Vagina (tissue), 2 donors: ENCODE measurements around the gene PXDN. TPM values are rescaled to one million over a fixed set of nuclear protein-coding genes. Genes with fewer than 3 reads are reported as not detected.
A peak's percentile ranks its signal among the peaks of the same experiment; 100 is the strongest.
"Not testable (repeated sequence)": the region's sequence is repeated elsewhere in the genome, so short reads cannot be mapped to it uniquely, and the experiment has no call there.

Source experiments
- DNase-seq, 2 donors: peaks; one replicate each; pipeline ENCODE4 v3.0.0-alpha.2; 2017; ENCODE audit errors: extremely low spot score in 2 of 2
- H3K27ac ChIP-seq: fragments of 200-600 bp; sonication (generic); one replicate; pipeline ENCODE4 v1.5.1; 2019
- H3K27me3 ChIP-seq: fragments of 200-600 bp; sonication (generic); one replicate; pipeline ENCODE4 v1.5.1; 2019
- H3K36me3 ChIP-seq, 2 donors: fragments of 200-600 bp; sonication (generic); one replicate each; pipeline ENCODE4 v1.5.1; 2017 to 2019
- H3K4me1 ChIP-seq: fragments of 200-600 bp; sonication (generic); one replicate; pipeline ENCODE4 v1.5.1; 2019
- H3K4me3 ChIP-seq, 2 donors: fragments of 200-600 bp; sonication (generic); 1 replicate in 1 of 2; 2 replicates in 1 of 2; pipeline ENCODE4 v1.5.1; 2016 to 2019
- H3K9me3 ChIP-seq: fragments of 200-600 bp; sonication (generic); one replicate; pipeline ENCODE4 v1.5.1; 2019
- CTCF ChIP-seq, 3 experiments: fragments of 450-650 bp in 2 of 3; fragments of 200-600 bp in 1 of 3; sonication (generic) in 1 of 3; IDR thresholded peaks; one replicate each; pipeline ENCODE4 v1.5.1; 2017 to 2019; ENCODE audit warnings: antibody characterized with exemption in 3 of 3, mild to moderate bottlenecking in 2 of 3, moderate library complexity in 2 of 3
- POLR2A ChIP-seq, 2 donors: fragments of 450-650 bp; IDR thresholded peaks; one replicate each; pipeline ENCODE4 v1.6.1; 2017; ENCODE audit warnings: antibody characterized with exemption in 2 of 2, mild to moderate bottlenecking in 2 of 2, moderate library complexity in 2 of 2
- POLR2AphosphoS5 ChIP-seq, 2 donors: sonication (generic); formaldehyde crosslinking; IDR thresholded peaks; one replicate each; pipeline ENCODE4 v1.9.0; 2017; ENCODE audit warnings: antibody characterized with exemption in 2 of 2, mild to moderate bottlenecking in 2 of 2, low read depth in 1 of 2; ENCODE audit not compliant: insufficient read depth in 1 of 2
- intact Hi-C: fragments of 100-400 bp; cut with DNase I; formaldehyde crosslinking; loops from one replicate; pipeline ENCODE4 v1.15.1; 2023
- total RNA-seq: library from RNA; depleted of rRNA; stranded (reverse); fragments of >200 nt; gene quantifications from one replicate; pipeline ENCODE4 v1.2.3, GENCODE V29; 2016

Gene PXDN
- total RNA-seq, 1 donor from 2014 or later = 33.6 TPM

GRCh38 chr2:1727101-1727771, 17.1 kb downstream of the PXDN start:
- H3K27me3 ChIP-seq = no peaks in the 10 kb centered on the region
- no peak overlapping the region for H3K4me3 ChIP-seq
- DNase-seq = no peak
- peaks cover 48% of the 10 kb centered on the region for H3K4me1 ChIP-seq
- no peak overlapping the region for H3K27ac ChIP-seq
- TF ChIP-seq POLR2A (IDR thresholded peaks at IDR 0.05) = no peak
- TF ChIP-seq CTCF (IDR thresholded peaks at IDR 0.05) = no peak
- no peak for TF ChIP-seq POLR2AphosphoS5 (IDR thresholded peaks at IDR 0.05; ENCODE audit: insufficient read depth in 1 of 2, low read depth in 1 of 2)
- intact Hi-C loops = no loop called here
- H3K9me3 ChIP-seq = no peaks in the 10 kb centered on the region
- no peaks in the 10 kb centered on the region for H3K36me3 ChIP-seq

GRCh38 chr2:1726558-1726957, 17.8 kb downstream of the PXDN start:
- H3K27me3 ChIP-seq = no peaks in the 10 kb centered on the region
- no peaks in the 10 kb centered on the region for H3K36me3 ChIP-seq
- H3K4me1 ChIP-seq = peaks cover 48% of the 10 kb centered on the region
- TF ChIP-seq CTCF (IDR thresholded peaks at IDR 0.05) = no peak
- no peak for TF ChIP-seq POLR2AphosphoS5 (IDR thresholded peaks at IDR 0.05; ENCODE audit: insufficient read depth in 1 of 2, low read depth in 1 of 2)
- TF ChIP-seq POLR2A (IDR thresholded peaks at IDR 0.05) = no peak
- no peak for DNase-seq
- no peak overlapping the region for H3K27ac ChIP-seq
- H3K9me3 ChIP-seq = no peaks in the 10 kb centered on the region
- intact Hi-C loops = no loop called here
- no peak overlapping the region for H3K4me3 ChIP-seq

- H3K9me3 ChIP-seq, H3K27me3 ChIP-seq, DNase-seq, H3K4me3 ChIP-seq, H3K36me3 ChIP-seq, intact Hi-C loops, H3K27ac ChIP-seq: not testable (repeated sequence)
- peaks cover 43% of the 10 kb centered on the region for H3K4me1 ChIP-seq
These were observed 20.0 kb downstream of the PXDN start for GRCh38 chr2:1724351-1724750.

- intact Hi-C loops = no loop called here
- Histone ChIP-seq H3K36me3 (no peaks in the 10 kb centered on the region), H3K9me3 (no peaks in the 10 kb centered on the region), H3K27me3 (no peaks in the 10 kb centered on the region), H3K4me1 (peaks cover 37% of the 10 kb centered on the region), H3K4me3 (no peak overlapping the region), H3K27ac (no peak overlapping the region)
- no peak for DNase-seq
- TF ChIP-seq POLR2AphosphoS5 (IDR thresholded peaks at IDR 0.05; ENCODE audit: insufficient read depth in 1 of 2, low read depth in 1 of 2) (no peak), POLR2A (IDR thresholded peaks at IDR 0.05) (no peak), CTCF (IDR thresholded peaks at IDR 0.05) (no peak)
These were observed 20.8 kb downstream of the PXDN start for GRCh38 chr2:1723397-1724042.

GRCh38 chr2:1722692-1723091, 21.6 kb downstream of the PXDN start:
- H3K4me3 ChIP-seq = no peak overlapping the region
- intact Hi-C loops = no loop called here
- H3K27me3 ChIP-seq = no peaks in the 10 kb centered on the region
- no peak for TF ChIP-seq POLR2A (IDR thresholded peaks at IDR 0.05)
- TF ChIP-seq POLR2AphosphoS5 (IDR thresholded peaks at IDR 0.05; ENCODE audit: insufficient read depth in 1 of 2, low read depth in 1 of 2) = no peak
- no peak for TF ChIP-seq CTCF (IDR thresholded peaks at IDR 0.05)
- H3K27ac ChIP-seq = no peak overlapping the region
- peaks cover 34% of the 10 kb centered on the region for H3K4me1 ChIP-seq
- H3K9me3 ChIP-seq = no peaks in the 10 kb centered on the region
- H3K36me3 ChIP-seq = no peaks in the 10 kb centered on the region
- DNase-seq = peak in 1 of 2 donors; percentile 28
